WI38 (cell line): ENCODE measurements around the gene ZBTB7C.

ENCODE experiments used
- H3K4me3 ChIP-seq: 2 replicates; pipeline ENCODE4 v1.5.1; 2011; ENCODE audit warnings: low read depth, mild to moderate bottlenecking, control low read depth, low read length
- CTCF ChIP-seq: IDR thresholded peaks from 2 replicates; pipeline ENCODE4 v1.5.1; 2012; ENCODE audit warnings: low read depth, mild to moderate bottlenecking, control low read depth, low read length

The ZBTB7C gene

GRCh38 chr18:48119204-48119603, 290.0 kb downstream of the ZBTB7C start:
- no peak for TF ChIP-seq CTCF
- no peak overlapping the region for H3K4me3 ChIP-seq

GRCh38 chr18:48116873-48117630, 292.1 kb downstream of the ZBTB7C start:
- no peak for TF ChIP-seq CTCF
- H3K4me3 ChIP-seq: no peak overlapping the region

GRCh38 chr18:48116017-48116416, 293.2 kb downstream of the ZBTB7C start:
- no peak overlapping the region for H3K4me3 ChIP-seq
- no peak for TF ChIP-seq CTCF

GRCh38 chr18:48113691-48114090, 295.5 kb downstream of the ZBTB7C start:
- TF ChIP-seq CTCF: no peak
- H3K4me3 ChIP-seq: no peak overlapping the region

GRCh38 chr18:48111587-48111986, 297.6 kb downstream of the ZBTB7C start:
- H3K4me3 ChIP-seq: no peak overlapping the region
- no peak for TF ChIP-seq CTCF

- no peak overlapping the region for H3K4me3 ChIP-seq
- no peak for TF ChIP-seq CTCF
These were observed 298.4 kb downstream of the ZBTB7C start for GRCh38 chr18:48110797-48111196.

- TF ChIP-seq CTCF: no peak
- H3K4me3 ChIP-seq: no peak overlapping the region
These were observed 299.2 kb downstream of the ZBTB7C start for GRCh38 chr18:48109961-48110493.
